GM19372 (cell line): ENCODE measurements around the gene DYRK1A.

Experiments used
- ATAC-seq: cut with Tn5 transposase; IDR thresholded peaks from one replicate; pipeline ENCODE4 v1.9.1; 2021; ENCODE audit warnings: mild to moderate bottlenecking, low read depth, moderate library complexity; ENCODE audit not compliant: unreplicated experiment

The DYRK1A gene

GRCh38 chr21:37472581-37472980 is 106.0 kb downstream of the DYRK1A start:
- ATAC-seq = no peak

DNA sequence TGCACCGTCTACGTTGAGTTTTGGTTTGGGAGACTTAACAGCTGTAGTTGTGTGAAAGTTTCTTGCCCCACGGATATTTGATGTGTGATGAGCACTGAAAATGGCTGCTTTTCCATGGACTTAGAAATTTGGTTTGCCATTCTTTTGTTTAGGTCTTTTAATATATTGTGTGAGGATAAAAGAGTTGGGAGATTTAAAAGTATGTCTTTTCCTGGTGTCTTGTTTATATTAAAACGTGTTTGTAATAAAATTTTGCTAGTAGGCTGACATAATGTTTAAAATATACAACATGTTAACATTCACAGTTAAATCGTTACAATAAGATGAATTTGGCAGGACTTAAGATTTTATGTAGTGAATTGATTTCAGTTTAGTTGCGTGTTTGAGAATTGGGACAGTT is 106.9 kb downstream of the DYRK1A start:
- ATAC-seq = no peak

DNA sequence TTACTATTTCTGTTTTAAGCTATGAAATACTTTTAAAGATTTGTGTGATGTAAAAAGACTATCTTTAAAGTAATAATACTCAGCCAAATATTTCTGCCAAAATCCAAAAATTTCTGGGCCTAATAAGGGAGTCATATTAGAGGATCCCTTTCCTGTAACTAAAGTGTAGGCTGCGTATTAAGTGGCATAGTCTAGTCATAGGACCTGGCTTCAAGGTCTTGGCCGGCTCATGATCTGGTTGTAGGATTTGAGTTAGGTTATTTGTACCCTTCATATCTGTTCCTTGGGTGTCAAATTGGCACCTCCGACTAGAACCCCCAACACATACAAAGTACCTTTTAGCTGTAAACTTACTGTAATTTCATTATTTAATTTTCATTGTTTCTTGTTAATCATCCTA is 107.8 kb downstream of the DYRK1A start:
- no peak for ATAC-seq

DNA sequence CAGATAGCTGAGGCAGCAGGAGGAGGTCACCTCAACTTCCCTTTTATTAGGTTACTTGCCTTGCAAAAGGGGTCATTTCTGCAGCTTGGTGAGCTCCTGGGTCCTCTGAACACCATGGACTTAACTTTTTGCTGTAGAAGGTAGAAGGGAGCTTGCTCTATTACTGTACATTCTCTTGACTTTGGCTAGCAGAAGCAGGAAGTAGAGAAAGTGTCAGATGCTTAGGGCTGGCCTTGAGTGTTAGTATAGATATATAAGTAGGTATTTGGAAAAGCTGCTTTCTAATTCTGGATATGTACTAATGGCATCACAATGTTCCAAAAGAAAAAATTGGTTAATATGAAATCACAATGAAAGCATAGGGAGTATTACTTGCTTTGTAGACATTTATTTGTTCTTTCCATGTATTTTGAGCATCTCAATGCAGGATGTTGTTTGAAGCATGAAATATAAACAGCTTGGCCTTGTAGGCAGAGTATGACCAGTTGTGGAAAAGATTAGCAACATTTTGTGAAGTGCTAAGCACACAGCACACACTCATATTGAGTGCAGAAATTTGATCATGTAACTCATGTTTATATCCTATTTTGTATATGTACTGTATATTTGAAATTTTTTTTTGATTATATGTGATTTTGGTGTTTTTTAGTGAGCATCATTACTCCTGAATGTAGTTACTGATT is 108.8 kb downstream of the DYRK1A start:
- no peak for ATAC-seq

- no peak for ATAC-seq
Measured at GRCh38 chr21:37478794-37479193, 112.2 kb downstream of the DYRK1A start.

- ATAC-seq = no peak
Measured at GRCh38 chr21:37483776-37484175, 117.2 kb downstream of the DYRK1A start.

DNA sequence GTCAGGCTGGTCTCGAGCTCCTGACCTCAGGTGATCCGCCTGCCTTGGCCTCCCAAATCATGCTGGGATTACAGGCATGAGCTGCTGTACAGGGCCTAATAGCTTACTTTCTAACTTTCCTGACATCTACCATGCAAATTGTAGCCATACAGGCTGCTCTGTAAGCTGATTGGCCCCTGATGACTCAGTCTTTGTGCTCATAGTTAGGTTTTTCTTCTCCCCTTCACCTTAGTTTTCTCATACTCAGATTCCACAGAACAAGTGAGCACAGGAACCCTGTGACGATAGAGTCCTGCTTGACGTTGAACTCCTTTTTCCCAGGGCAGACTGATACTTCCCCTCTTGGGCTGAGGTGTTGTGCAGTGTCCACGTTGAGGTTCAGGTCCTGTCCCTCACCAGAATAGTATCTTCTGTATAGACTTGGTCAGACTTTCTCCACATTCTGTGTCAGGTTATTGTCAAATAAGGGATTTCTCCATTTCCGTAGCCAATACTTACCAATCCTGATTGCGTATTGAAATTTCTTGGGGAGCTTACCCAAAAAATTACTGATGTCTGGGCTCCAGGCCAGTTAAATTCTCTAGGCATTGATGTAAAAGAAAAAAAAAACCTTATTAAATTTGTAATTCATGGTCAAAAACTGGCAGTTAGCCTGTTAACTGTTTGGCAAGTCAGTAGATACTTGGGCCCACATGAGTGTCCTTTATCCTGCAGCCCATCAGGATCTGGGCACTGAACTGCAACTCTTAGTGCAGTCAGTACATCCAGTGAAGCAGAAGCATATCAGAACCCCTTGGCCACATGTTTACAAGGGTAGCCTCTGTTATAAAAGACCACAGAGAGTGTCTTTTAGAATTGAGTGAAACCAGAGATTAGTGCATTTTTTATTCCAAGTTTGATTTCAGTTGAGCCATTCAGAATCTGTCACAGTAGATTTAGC is 118.2 kb downstream of the DYRK1A start:
- no peak for ATAC-seq

- no peak for ATAC-seq
Measured at GRCh38 chr21:37489553-37489952, 123.0 kb downstream of the DYRK1A start.

GRCh38 chr21:37490084-37490483 is 123.5 kb downstream of the DYRK1A start:
- no peak for ATAC-seq

- no peak for ATAC-seq
Measured at GRCh38 chr21:37496972-37497371, 130.4 kb downstream of the DYRK1A start.

DNA sequence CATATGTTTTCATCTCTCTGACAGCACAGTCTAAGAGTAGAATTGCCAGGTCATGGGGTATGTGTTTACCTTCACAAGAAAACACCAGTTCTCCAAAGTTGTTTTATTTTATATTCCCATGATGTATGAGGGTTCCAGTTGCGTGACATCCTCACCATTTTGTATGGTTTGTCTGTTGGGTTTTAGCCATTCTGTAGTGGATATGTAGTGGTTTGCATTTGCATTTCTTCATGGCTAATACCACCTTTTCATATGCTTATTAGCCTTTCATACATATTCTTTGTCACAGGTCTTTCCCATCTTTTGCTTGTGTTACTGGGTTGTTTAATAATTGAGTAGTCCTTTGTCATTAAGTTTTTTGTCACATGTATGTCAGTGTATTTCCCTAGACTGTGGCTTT is 132.1 kb downstream of the DYRK1A start:
- no peak for ATAC-seq

DNA sequence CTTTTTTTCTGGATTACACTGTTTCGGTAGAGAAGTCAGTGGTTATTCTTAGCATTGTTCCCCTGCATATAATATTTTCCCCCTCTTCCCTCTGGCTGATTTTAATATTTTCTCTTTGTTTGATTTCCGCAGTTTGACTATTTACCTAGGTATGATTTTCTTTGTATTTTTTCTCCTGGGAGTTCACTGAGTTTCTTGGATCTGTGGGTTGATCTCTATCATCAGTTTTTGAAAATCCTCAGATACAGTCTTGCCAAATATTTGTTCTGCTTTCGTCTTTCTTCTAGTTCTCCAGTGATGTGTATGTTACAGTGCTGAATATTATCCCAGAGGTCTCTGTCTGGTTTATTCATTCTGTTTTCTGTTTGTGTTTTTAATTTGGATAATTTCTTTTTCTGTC is 136.4 kb downstream of the DYRK1A start:
- no peak for ATAC-seq

- ATAC-seq = no peak
Measured at GRCh38 chr21:37503848-37504467, 137.4 kb downstream of the DYRK1A start.

- ATAC-seq = no peak
Measured at GRCh38 chr21:37505963-37506362, 139.4 kb downstream of the DYRK1A start.

GRCh38 chr21:37507716-37508115 is 141.1 kb downstream of the DYRK1A start:
- ATAC-seq = no peak

DNA sequence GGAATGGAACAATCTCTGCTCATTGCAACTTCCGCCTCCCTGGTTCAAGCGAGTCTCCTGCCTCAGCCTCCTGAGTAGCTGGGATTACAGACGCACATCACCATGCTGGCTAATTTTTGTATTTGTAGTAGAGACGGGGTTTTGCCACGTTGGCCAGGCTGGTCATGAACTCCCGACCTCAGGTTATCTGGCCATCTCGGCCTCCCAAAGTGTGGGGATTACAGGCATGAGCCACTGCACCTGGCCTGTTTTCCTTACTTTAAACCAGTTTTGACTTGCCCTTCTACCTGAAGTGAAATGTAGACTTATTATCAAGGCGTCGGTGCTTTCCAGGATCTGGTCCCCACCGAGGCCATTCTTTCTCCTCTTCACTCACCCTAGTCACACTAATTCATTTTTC is 141.8 kb downstream of the DYRK1A start:
- no peak for ATAC-seq

- ATAC-seq = no peak
Measured at GRCh38 chr21:37509802-37510393, 143.3 kb downstream of the DYRK1A start.

DNA sequence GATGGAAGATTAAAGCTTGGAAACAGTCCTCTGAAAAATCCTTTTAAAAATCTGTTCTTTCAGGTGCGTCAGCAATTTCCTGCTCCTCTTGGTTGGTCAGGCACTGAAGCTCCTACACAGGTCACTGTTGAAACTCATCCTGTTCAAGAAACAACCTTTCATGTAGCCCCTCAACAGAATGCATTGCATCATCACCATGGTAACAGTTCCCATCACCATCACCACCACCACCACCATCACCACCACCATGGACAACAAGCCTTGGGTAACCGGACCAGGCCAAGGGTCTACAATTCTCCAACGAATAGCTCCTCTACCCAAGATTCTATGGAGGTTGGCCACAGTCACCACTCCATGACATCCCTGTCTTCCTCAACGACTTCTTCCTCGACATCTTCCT is 145.3 kb downstream of the DYRK1A start:
- ATAC-seq = no peak

GRCh38 chr21:37513383-37513782 is 146.8 kb downstream of the DYRK1A start:
- ATAC-seq = no peak

GRCh38 chr21:37514038-37514667 is 147.6 kb downstream of the DYRK1A start:
- no peak for ATAC-seq

DNA sequence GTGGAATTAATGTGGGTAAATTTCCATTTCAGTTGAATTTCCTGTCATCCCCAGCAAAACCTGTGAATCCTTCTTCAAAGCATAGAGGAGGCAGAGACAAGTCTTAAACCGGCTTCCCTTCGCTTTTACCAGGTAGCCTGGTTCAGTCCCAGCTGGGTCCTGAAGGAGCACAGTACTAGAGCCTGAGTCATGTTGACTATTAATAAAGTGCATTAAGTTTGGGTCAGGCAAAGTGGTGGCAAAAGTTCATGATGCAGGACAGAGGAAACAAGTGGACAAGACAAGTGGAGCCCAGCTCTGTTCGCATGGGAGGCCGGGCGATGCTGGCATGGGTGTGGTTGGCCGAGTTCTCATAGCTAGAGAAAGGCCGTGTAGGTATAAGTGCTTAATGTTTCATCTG is 150.4 kb downstream of the DYRK1A start:
- no peak for ATAC-seq
